Neuron (in vitro differentiated cells): ENCODE data around the gene POLR2L.

Experiments used
- H2AFZ ChIP-seq: one replicate; pipeline ENCODE4 v1.6.1; 2013; ENCODE audit warnings: low read depth, mild to moderate bottlenecking, inconsistent platforms, low read length, moderate library complexity
- H3K27me3 ChIP-seq: one replicate; pipeline ENCODE4 v1.6.1; 2013; ENCODE audit warnings: low read length; ENCODE audit not compliant: insufficient read depth
- H3K36me3 ChIP-seq: one replicate; pipeline ENCODE4 v1.6.1; 2013; ENCODE audit warnings: low read length; ENCODE audit not compliant: insufficient read depth
- H3K4me1 ChIP-seq: one replicate; pipeline ENCODE4 v1.6.1; 2013; ENCODE audit warnings: low read length; ENCODE audit not compliant: insufficient read depth
- H3K4me3 ChIP-seq: 2 replicates; pipeline ENCODE4 v1.5.1; 2013; ENCODE audit warnings: mild to moderate bottlenecking, low read length, moderate library complexity
- H3K9me3 ChIP-seq: one replicate; pipeline ENCODE4 v1.6.1; 2013; ENCODE audit warnings: low read length

POLR2L gene

DNA sequence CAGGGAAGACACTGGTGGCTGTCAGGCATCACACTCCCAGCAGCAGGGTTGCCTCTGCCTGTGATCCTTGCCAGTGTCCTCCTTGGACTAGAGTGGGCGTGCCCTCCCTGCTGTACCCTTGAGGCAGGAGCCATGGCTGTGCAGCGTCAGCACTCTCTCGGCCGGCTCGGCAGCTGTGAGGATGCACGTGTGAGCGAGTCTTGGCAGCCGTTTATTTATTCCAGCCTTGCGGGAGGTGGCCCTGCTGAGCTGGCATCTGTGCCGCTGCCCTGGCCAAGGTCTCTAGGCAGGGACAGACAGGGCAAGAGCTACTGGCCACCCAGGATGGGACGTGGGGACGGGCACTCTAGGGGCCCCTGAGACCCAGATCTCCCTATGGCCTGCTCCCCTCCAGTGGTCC, 34.2 kb upstream of the POLR2L start:
- no peaks in the 10 kb centered on the region for H3K4me1 ChIP-seq
- H3K9me3 ChIP-seq: no peaks in the 10 kb centered on the region
- H3K36me3 ChIP-seq: peaks cover 19% of the 10 kb centered on the region
- H2AFZ ChIP-seq: no peak overlapping the region
- H3K4me3 ChIP-seq: no peak overlapping the region
- no peaks in the 10 kb centered on the region for H3K27me3 ChIP-seq

GRCh38 chr11:875769-876301, 33.5 kb upstream of the POLR2L start:
- Histone ChIP-seq H3K36me3 (peaks cover 15% of the 10 kb centered on the region), H3K27me3 (no peaks in the 10 kb centered on the region), H3K4me1 (no peaks in the 10 kb centered on the region), H3K9me3 (no peaks in the 10 kb centered on the region), H3K4me3 (no peak overlapping the region), H2AFZ (no peak overlapping the region)

DNA sequence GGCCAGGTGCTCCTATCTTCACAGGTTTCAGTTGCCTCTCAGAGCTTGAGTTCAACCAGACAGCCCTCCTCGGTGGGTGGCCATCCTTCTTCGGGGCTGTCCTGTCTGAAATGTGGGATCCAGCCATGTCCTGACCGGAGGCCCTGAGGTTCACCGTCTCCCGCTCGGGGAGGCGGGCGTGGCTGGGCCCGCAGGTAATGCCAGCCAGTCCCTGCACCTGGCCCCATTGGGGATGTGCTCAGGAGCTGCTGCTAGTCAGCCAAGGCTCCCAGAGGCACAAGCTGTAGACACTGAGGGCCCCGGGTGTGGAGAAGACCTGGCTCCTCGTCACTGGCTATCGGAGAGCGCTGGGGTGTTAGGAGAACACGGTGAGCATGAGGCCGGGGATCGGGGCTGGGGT, 32.9 kb upstream of the POLR2L start:
- Histone ChIP-seq H3K4me3 (no peak overlapping the region), H3K36me3 (peaks cover 14% of the 10 kb centered on the region), H3K4me1 (no peaks in the 10 kb centered on the region), H3K27me3 (no peaks in the 10 kb centered on the region), H2AFZ (no peak overlapping the region), H3K9me3 (no peaks in the 10 kb centered on the region)

GRCh38 chr11:873706-874105, 31.4 kb upstream of the POLR2L start:
- Histone ChIP-seq H3K9me3 (no peaks in the 10 kb centered on the region), H2AFZ (no peak overlapping the region), H3K4me1 (no peaks in the 10 kb centered on the region), H3K36me3 (peaks cover 11% of the 10 kb centered on the region), H3K4me3 (no peak overlapping the region), H3K27me3 (no peaks in the 10 kb centered on the region)

- H3K4me3 ChIP-seq: no peak overlapping the region
- no peak overlapping the region for H2AFZ ChIP-seq
- no peaks in the 10 kb centered on the region for H3K4me1 ChIP-seq
- H3K27me3 ChIP-seq: no peaks in the 10 kb centered on the region
- peaks cover 9% of the 10 kb centered on the region for H3K36me3 ChIP-seq
- H3K9me3 ChIP-seq: no peaks in the 10 kb centered on the region
Observed at GRCh38 chr11:872799-873198, 30.5 kb upstream of the POLR2L start.

DNA sequence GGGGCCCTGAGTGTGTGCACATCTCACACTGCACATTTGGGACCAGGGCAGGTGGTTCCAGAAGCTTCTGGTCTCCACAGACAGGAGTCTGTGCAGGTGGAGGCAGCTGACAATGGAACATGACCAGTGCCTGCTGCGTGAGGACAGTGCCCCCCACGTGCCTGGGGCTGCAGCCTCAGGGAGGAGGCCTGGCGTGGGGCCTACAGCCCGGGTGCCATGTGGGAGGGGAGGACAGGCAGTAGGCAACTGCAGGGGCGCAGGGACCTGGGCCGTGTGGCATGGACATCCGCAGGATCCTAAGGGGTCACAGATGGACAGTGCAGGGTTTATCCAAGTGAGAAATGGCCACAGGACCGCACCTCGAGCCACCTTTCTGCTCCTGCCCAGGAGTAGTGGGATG, 29.1 kb upstream of the POLR2L start:
- H3K36me3 ChIP-seq: peaks cover 7% of the 10 kb centered on the region

GRCh38 chr11:870418-870817, 28.1 kb upstream of the POLR2L start:
- no peak overlapping the region for H3K4me3 ChIP-seq
- no peaks in the 10 kb centered on the region for H3K4me1 ChIP-seq
- H2AFZ ChIP-seq: no peak overlapping the region
- peaks cover 16% of the 10 kb centered on the region for H3K36me3 ChIP-seq
- H3K27me3 ChIP-seq: no peaks in the 10 kb centered on the region
- H3K9me3 ChIP-seq: no peaks in the 10 kb centered on the region

More for the DNA sequence above, 29.1 kb upstream of the POLR2L start:
- Histone ChIP-seq H2AFZ (no peak overlapping the region), H3K4me3 (no peak overlapping the region), H3K9me3 (no peaks in the 10 kb centered on the region), H3K27me3 (no peaks in the 10 kb centered on the region), H3K4me1 (no peaks in the 10 kb centered on the region)

GRCh38 chr11:870127-870413, 27.7 kb upstream of the POLR2L start:
- Histone ChIP-seq H3K36me3 (peaks cover 16% of the 10 kb centered on the region), H3K4me1 (no peaks in the 10 kb centered on the region), H3K27me3 (no peaks in the 10 kb centered on the region), H3K9me3 (no peaks in the 10 kb centered on the region), H2AFZ (no peak overlapping the region), H3K4me3 (no peak overlapping the region)

- no peaks in the 10 kb centered on the region for H3K27me3 ChIP-seq
- H2AFZ ChIP-seq: no peak overlapping the region
- H3K4me1 ChIP-seq: no peaks in the 10 kb centered on the region
- H3K36me3 ChIP-seq: peaks cover 16% of the 10 kb centered on the region
- H3K4me3 ChIP-seq: no peak overlapping the region
- H3K9me3 ChIP-seq: no peaks in the 10 kb centered on the region
Observed at GRCh38 chr11:869399-870126, 27.2 kb upstream of the POLR2L start.

- Histone ChIP-seq H2AFZ (no peak overlapping the region), H3K4me1 (no peaks in the 10 kb centered on the region), H3K9me3 (no peaks in the 10 kb centered on the region), H3K27me3 (no peaks in the 10 kb centered on the region), H3K4me3 (no peak overlapping the region), H3K36me3 (peaks cover 16% of the 10 kb centered on the region)
Observed at GRCh38 chr11:868802-869201, 26.5 kb upstream of the POLR2L start.

DNA sequence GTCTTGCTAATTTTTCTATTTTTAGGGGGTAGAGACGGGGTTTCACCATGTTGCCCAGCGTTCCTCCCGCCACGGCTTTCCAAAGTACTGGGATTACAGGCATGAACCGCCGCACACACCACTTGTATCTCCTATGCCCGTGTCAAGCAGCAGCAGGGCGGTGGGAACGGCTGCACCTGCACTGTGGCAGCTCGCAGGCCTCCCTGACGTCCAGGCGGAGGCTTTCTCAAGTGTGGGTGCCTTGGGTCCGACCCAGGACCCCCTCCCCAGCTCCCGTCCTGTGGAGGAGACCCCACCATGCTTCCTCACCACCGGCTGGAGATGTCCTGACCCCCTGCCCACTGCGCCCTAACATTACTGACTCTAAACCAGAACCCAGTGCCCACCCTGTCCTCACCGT, 26.1 kb upstream of the POLR2L start:
- Histone ChIP-seq H3K4me3 (no peak overlapping the region), H2AFZ (no peak overlapping the region), H3K4me1 (no peaks in the 10 kb centered on the region), H3K9me3 (no peaks in the 10 kb centered on the region), H3K36me3 (peaks cover 16% of the 10 kb centered on the region), H3K27me3 (no peaks in the 10 kb centered on the region)

- no peaks in the 10 kb centered on the region for H3K9me3 ChIP-seq
- no peak overlapping the region for H3K4me3 ChIP-seq
- H3K36me3 ChIP-seq: peaks cover 16% of the 10 kb centered on the region
- H2AFZ ChIP-seq: no peak overlapping the region
- H3K4me1 ChIP-seq: peaks cover 5% of the 10 kb centered on the region
- H3K27me3 ChIP-seq: no peaks in the 10 kb centered on the region
Observed at GRCh38 chr11:867856-868358, 25.6 kb upstream of the POLR2L start.

DNA sequence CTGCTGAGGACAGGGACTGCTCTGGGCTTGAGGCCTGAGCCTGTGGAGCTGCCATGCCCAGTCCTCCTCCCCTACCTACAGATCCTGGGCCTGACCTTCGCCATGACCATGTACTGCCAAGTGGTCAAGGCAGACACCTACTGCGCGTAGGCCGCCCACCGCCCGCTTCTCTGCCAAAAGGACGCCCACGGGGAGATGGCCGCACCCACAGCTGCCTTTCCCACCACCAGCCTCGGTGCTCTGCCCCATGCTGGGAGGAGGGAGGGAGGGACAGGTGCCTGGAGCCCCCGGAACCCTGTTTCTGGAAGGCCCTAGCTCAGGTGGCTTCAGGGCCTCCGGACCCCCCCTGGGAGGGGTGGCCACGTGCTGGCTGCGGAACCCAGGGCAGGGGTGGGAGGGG, 24.2 kb upstream of the POLR2L start:
- peaks cover 16% of the 10 kb centered on the region for H3K36me3 ChIP-seq
- no peak overlapping the region for H3K4me3 ChIP-seq
- H3K27me3 ChIP-seq: no peaks in the 10 kb centered on the region

More for the DNA sequence above, 24.2 kb upstream of the POLR2L start:
- no peak overlapping the region for H2AFZ ChIP-seq
- H3K4me1 ChIP-seq: peaks cover 9% of the 10 kb centered on the region
- H3K9me3 ChIP-seq: no peaks in the 10 kb centered on the region
